Activated CD4-positive, alpha-beta T cell treated with anti-CD3 and anti-CD28 coated beads, Interleukin-2, amount 10 ng/mL, durations not matched to agents 7 days and 5 days (primary cell): Measurements from ENCODE around the gene TMEM183A. TPM values are rescaled to one million over a fixed set of nuclear protein-coding genes. Genes with fewer than 3 reads are reported as not detected.

ENCODE experiments used
- CTCF ChIA-PET: fragments of 350-600 bp; sonication (Branson Sonifier 250); formaldehyde crosslinking; loops from one replicate; lab custom pipeline; 2021; ENCODE audit warnings: antibody characterized with exemption; lab: Charles Lee
- POLR2A ChIA-PET: fragments of 350-600 bp; sonication (Branson Sonifier 250); formaldehyde crosslinking; loops from one replicate; lab custom pipeline; 2021; ENCODE audit warnings: antibody characterized with exemption; lab: Charles Lee
- DNase-seq: peaks from one replicate; pipeline ENCODE4 v3.0.0-alpha.2; 2020
- H3K27ac Mint-ChIP-seq: one replicate; pipeline ENCODE4 v1.8.0; 2021; ENCODE audit warnings: mild to moderate bottlenecking, moderate library complexity, mixed read lengths
- H3K27me3 Mint-ChIP-seq: one replicate; pipeline ENCODE4 v1.8.0; 2021; ENCODE audit warnings: mixed read lengths
- H3K36me3 Mint-ChIP-seq: one replicate; pipeline ENCODE4 v1.8.0; 2021; ENCODE audit warnings: low read depth, mixed read lengths
- H3K4me1 Mint-ChIP-seq: one replicate; pipeline ENCODE4 v1.8.0; 2021; ENCODE audit warnings: mixed read lengths
- H3K4me3 Mint-ChIP-seq: one replicate; pipeline ENCODE4 v1.8.0; 2021; ENCODE audit warnings: mild to moderate bottlenecking, moderate library complexity, mixed read lengths
- H3K9me3 Mint-ChIP-seq: one replicate; pipeline ENCODE4 v1.8.0; 2021; ENCODE audit warnings: mixed read lengths
- total RNA-seq, 2 experiments: library from RNA; stranded (reverse); gene quantifications; one replicate each; pipeline ENCODE4 v1.2.3, GENCODE V29; 2021

TMEM183A gene, protein sequence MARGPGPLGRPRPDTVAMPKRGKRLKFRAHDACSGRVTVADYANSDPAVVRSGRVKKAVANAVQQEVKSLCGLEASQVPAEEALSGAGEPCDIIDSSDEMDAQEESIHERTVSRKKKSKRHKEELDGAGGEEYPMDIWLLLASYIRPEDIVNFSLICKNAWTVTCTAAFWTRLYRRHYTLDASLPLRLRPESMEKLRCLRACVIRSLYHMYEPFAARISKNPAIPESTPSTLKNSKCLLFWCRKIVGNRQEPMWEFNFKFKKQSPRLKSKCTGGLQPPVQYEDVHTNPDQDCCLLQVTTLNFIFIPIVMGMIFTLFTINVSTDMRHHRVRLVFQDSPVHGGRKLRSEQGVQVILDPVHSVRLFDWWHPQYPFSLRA
- total RNA-seq, result 10 to 100 TPM; 68.3 to 72.2 TPM

DNA sequence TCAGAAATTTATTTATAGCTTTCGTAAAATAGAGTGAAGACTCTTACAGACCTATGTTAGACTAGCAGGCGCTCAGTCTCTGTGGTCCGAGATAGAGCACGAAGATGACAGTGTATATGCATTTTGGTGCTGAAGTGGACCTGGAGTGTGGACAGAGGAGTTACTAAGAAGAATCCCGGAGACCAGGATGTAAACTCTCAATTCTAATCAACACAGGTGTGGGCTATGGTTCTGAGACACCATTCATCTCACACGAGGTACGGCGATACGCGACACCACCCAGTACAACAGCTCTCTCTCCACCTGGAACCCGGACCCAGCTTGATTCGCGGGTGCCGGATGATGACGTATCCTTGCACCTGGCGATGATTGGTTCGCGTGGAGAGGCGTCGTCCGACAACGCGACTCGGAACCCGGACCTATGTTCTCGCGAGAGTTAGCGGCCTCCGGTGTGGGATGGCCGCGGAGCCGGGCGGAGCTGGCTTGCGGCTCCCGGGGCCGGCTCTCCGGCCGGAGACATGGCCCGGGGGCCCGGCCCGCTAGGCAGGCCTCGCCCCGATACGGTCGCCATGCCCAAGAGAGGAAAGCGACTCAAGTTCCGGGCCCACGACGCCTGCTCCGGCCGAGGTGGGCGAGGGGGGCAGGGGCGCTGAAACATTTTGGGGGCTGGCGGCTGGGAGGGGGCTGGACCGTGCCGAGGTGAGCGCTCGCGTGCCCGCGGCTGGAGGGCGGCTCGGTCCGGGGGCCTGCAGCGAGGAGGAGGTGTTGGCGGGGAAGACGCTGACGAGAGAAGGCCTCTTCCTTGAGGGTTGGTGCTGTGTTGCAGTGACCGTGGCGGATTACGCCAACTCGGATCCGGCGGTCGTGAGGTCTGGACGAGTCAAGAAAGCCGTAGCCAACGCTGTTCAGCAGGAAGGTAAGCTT, at the start of gene TMEM183A:
TSS of gene TMEM183A (plus strand) at position 427 of the 924 bp plus-strand sequence. CDS start at position 519, 92 bp downstream.
- ChIA-PET POLR2A (interaction anchor here (1.2 kb wide), 1 partner anchor 19 kb away, joined by 3 read pairs; the partner anchor contains the start of gene PPFIA4), CTCF (interaction anchor here (0.6 to 1.8 kb wide), 8 partner anchors 9 to 144 kb away, joined by 3 to 5 read pairs (median 4); partner anchors contain the start of gene PPFIA4)
- H3K9me3 Mint-ChIP-seq, result no peaks in the 10 kb centered on the region
- peak; percentile 98 for DNase-seq
- peak within 1 kb of the TSS; percentile 94 for H3K4me3 Mint-ChIP-seq
- peak within 1 kb of the TSS; percentile 96 for H3K27ac Mint-ChIP-seq
- peaks cover 14% of the 10 kb centered on the region for H3K36me3 Mint-ChIP-seq
- peaks cover 31% of the 10 kb centered on the region for H3K4me1 Mint-ChIP-seq
- no peaks in the 10 kb centered on the region for H3K27me3 Mint-ChIP-seq

DNA sequence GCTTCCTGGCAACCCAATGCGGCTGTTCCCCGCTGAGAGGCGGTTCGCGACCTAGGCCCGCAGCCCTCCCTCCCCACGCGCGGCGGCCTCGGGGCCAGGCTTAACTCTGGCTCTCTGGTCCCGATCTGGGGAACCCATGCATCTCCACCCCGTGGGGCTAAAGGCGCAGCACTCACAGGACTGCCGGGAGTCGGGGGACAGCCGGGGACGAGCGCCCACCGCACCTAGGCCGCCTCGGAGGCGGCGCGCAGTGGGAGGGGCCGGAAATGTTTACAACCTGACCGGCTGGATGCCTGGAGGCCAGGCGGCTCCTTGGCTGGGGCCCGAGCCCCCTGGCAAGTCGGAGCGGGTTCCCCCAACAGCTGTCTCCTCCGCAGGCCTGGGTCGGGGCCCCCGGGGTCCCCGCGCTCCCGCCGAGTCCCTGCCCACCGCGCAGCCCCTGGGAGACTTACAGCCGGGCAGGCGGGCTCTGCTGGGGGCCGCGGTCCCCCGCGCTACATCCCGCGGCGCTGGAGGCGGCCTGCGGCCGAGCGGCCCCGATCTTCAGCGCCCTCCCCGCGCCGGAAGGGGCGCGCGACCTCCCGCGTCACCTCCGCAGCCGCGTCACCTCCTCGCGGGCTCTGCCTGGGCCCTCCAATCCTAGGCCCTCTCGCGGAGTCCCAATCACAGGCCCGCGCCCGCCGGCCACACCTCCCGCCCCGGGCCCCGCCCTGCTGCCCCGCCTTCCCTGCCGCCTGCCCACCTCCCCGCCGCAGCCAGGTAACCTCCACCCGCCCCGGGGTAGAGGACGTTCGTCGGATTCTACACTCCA, 49.2 kb upstream of the TMEM183A start, which contains the start of gene ADIPOR1:
TSS of gene ADIPOR1 (minus strand) at position 580 of the 811 bp plus-strand sequence. CDS start 7,242 bp downstream, outside the sequence.
- ChIA-PET POLR2A (no interaction called here), CTCF (no interaction called here)
- peak; percentile 94 for DNase-seq
- Mint-ChIP-seq H3K27me3 (no peaks in the 10 kb centered on the region), H3K4me1 (peaks cover 51% of the 10 kb centered on the region), H3K4me3 (peak within 1 kb of the TSS; percentile 80), H3K27ac (peak within 1 kb of the TSS; percentile 85), H3K36me3 (peaks cover 6% of the 10 kb centered on the region), H3K9me3 (no peaks in the 10 kb centered on the region)

DNA sequence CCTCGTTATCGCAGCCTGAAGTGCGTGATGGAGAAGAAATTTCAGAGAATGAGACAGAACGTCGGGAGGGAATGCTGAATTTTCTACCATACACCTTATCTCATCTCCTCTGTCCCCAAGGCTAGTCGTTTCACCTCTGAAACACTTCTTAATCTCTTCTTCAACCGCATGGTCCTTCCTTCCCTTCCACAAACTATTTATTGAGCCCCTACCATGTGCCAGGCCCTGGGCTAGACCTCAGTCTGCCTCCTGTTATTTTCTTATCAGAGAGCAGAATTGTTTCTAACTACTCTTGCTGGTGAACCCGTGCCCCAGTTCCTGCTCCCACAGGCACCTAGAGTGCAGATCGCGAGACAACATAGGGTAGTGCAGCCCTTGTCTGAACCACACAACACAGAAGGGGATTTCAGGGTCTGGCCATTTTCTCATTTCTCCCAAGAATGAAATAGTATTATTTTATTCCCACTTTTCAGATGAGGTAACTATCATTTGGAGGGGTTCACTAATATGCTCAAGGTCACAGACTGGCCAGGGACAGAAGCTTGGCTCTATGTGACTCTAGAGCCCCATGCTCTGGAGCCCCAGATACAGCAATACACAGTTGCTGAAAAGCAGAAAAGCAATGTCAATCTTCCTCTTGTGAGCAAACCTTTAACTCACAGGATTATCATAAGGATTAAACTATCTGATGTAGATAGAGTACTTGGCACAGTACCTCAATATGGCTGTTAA, 48.5 kb upstream of the TMEM183A start:
- peak; percentile 18 for DNase-seq
- Mint-ChIP-seq H3K4me1 (peaks cover 44% of the 10 kb centered on the region), H3K27me3 (no peaks in the 10 kb centered on the region), H3K36me3 (peaks cover 7% of the 10 kb centered on the region), H3K27ac (peak overlapping the region; percentile 85), H3K4me3 (peak overlapping the region; percentile 80), H3K9me3 (no peaks in the 10 kb centered on the region)
- ChIA-PET CTCF (interaction anchor here (1.4 to 1.7 kb wide), 2 partner anchors 8 to 33 kb away, joined by 4 to 6 read pairs; no protein-coding TSS in a partner anchor), POLR2A (no interaction called here)

DNA sequence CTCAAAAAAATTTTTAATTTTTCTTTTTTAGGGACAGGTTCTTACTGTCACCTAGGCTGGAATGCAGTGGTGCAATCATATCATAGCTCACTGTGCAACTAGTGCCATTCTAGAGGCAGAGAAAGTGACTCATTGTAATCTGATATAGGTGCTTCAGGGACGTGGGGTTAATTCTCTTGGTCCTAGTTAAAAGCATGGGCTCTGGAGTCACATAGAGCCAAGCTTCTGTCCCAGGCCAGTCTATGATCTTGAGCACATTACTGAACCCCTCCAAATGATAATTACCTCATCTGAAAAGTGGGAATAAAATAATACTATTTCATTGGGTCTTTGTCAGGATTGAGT, 47.9 kb upstream of the TMEM183A start:
- ChIA-PET POLR2A (no interaction called here), CTCF (interaction anchor here (0.8 to 1.7 kb wide), 4 partner anchors 9 to 273 kb away, joined by 3 to 6 read pairs (median 4); no protein-coding TSS in a partner anchor)
- Mint-ChIP-seq H3K36me3 (peaks cover 6% of the 10 kb centered on the region), H3K9me3 (no peaks in the 10 kb centered on the region), H3K27me3 (no peaks in the 10 kb centered on the region), H3K27ac (no peak overlapping the region), H3K4me1 (peaks cover 40% of the 10 kb centered on the region), H3K4me3 (no peak overlapping the region)
- DNase-seq, result no peak

DNA sequence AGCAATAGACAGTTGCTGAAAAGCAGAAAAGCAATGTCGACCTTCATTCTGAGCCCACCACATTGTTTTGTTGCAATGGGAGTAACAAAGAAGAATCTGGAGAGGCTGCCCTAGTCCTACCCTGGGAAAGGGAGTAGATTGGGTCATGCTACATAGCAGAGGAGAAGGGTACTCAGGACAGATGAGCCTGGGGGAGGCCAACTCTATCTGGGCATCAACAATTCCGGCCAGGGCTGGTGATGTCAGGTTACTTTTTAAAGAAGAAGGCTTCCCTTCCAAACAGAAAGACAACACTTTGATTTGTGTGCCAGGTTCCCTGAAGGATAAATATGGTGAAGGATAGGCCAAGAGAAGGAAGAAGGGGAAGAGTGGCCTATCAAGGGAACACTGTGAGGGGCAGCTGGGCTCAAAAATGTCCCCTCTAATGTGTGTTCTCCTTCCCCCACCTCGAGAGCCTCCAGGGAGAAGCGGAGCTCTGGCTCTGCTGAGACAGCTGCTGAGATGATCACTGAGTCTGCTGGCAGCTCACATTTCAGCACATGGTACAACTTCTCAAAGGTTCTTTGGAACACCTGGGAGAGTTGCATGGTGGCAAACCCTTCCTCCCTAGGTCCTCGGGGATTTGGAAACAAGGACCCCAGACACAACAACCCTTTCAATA, 45.8 kb upstream of the TMEM183A start:
- H3K27ac Mint-ChIP-seq, result no peak overlapping the region
- H3K27me3 Mint-ChIP-seq, result no peaks in the 10 kb centered on the region
- peaks cover 7% of the 10 kb centered on the region for H3K36me3 Mint-ChIP-seq
- ChIA-PET CTCF (no interaction called here), POLR2A (no interaction called here)
- no peak for DNase-seq
- no peaks in the 10 kb centered on the region for H3K9me3 Mint-ChIP-seq
- no peak overlapping the region for H3K4me3 Mint-ChIP-seq
- peaks cover 34% of the 10 kb centered on the region for H3K4me1 Mint-ChIP-seq

DNA sequence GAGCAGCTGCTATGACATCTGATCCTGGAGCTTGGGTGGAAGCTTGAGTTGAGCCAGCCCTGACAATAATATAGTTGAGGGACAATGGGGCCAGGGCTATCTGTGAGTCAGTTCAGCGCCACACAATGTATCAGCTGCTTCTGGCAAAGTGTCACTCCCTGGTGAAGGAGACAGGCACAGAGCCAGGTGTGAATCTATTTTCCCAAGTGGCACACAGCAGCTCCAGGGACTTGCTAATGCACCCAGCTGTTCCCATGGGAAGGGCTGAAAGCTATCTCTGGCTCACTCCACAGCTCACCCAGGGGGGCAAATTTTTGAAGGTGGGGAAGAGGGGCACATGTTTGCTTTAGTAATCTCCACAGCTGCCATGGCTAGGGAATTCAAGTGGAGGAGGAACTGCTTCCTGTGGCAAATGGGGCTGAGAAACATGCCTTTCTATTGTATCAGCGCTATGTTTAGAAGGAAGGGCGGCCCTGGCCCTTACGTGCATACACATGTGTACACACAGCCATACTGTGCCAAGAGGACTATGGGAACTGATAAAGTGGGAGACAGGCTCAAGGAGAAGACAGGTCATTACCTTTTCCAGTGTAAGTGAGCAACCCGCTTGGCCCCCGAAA, 42.3 kb upstream of the TMEM183A start:
- ChIA-PET CTCF (interaction anchor here (1.0 kb wide), 2 partner anchors 10 to 13 kb away, joined by 3 read pairs; no protein-coding TSS in a partner anchor), POLR2A (no interaction called here)
- no peak for DNase-seq
- Mint-ChIP-seq H3K4me3 (no peak overlapping the region), H3K27me3 (no peaks in the 10 kb centered on the region), H3K4me1 (peaks cover 36% of the 10 kb centered on the region), H3K9me3 (no peaks in the 10 kb centered on the region), H3K27ac (peak overlapping the region; percentile 33), H3K36me3 (peaks cover 6% of the 10 kb centered on the region)

DNA sequence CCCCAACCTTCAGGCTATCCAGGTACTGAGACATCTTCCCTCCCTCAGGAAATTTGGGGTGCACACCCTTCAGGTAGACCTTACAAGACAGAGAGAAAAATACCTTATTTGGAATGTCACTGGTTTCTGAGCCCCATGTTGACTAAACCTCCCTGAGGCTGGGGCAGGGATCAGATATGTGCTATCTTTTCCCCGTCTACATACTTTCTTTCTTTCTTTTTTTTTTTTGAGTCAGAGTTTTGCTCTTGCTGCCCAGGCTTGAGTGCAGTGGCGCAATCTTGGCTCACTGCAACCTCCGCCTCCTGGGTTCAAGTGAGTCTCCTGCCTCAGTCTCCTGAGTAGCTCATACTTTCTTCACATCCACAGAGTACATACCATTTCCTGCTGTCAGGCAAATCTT, 41.8 kb upstream of the TMEM183A start:
- ChIA-PET POLR2A (no interaction called here), CTCF (interaction anchor here (1.0 kb wide), 2 partner anchors 11 to 13 kb away, joined by 3 read pairs; no protein-coding TSS in a partner anchor)
- H3K4me1 Mint-ChIP-seq, result peaks cover 36% of the 10 kb centered on the region
- DNase-seq, result no peak
- no peak overlapping the region for H3K27ac Mint-ChIP-seq
- H3K9me3 Mint-ChIP-seq, result no peaks in the 10 kb centered on the region
- H3K27me3 Mint-ChIP-seq, result no peaks in the 10 kb centered on the region
- peak overlapping the region; percentile 75 for H3K4me3 Mint-ChIP-seq
- peaks cover 6% of the 10 kb centered on the region for H3K36me3 Mint-ChIP-seq

DNA sequence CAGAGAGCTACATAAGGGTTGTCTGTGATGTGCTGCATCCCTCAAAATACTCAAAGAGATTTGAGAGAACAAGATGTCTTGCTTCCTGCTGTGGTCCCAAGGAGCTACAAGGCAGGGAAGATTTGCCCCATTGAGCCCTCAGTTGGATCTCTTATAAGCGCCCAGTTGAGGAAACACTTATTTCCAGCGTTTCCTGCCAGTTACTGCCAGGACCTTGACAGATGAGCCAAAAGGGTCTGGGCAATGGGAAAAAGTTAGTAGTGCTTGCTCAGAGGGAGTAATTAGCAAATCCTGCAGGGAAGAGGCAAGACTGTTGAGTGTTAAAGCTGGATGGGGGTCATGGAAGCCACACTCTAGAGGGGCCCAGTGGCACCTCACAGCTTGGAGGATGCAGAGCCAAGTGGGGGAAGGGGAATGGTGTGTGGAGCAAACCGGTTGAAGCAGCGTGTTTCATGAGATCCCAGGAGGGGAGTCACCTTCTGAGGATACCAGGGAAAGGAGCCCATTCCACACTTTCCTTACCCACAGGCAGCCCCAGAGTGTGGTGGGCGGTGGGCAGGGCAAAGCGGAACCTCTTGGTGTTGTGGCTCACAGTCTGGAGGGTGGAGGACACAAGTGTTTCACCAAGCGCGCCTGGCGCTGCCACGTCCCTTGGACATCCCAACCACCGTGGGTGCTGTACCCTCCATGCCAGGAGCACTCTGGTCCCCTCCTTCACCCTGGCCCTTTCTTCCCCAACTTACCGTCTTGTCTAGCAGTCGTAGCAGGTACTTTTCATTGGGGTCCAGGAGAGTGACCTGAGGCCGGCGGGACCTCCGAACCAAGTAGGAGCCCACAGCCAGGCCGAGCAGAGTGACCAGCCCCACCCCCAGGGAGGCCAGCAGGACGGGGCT, 40.9 kb upstream of the TMEM183A start:
- ChIA-PET CTCF (interaction anchor here (0.9 kb wide), 1 partner anchor 16 kb away, joined by 4 read pairs; no protein-coding TSS in a partner anchor), POLR2A (no interaction called here)
- DNase-seq, result no peak
- Mint-ChIP-seq H3K27me3 (no peaks in the 10 kb centered on the region), H3K36me3 (peaks cover 6% of the 10 kb centered on the region), H3K4me1 (peaks cover 36% of the 10 kb centered on the region), H3K27ac (peak overlapping the region; percentile 81), H3K4me3 (peak overlapping the region; percentile 75), H3K9me3 (no peaks in the 10 kb centered on the region)

DNA sequence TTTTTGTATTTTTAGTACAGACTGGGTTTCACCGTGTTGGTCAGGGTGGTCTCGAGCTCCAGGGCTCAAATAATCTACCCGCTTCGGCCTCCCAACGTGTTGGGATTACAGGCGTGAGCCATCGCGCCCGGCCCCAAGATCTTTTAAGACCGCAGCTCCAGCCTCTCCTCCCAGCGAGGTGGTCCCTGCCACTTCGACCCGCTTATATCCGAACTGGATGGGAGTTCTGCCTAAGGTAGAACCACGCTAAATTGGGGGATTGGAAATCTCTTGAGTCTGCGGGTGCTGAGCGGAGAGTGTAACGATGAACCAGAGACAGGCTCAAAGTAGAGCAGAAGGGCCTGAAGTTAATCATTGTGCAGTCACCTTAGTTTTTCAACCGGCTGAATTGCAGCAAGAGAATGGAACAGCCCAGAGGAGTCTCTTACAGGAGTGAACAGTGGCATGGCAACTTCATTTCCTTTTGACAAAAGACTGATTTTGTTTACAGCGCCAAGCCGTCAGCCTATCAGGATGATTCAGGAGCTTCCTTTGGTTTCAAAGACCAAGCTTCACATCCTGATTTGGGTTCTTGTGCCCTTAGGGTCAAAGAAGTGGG, 39.4 kb upstream of the TMEM183A start:
- no peaks in the 10 kb centered on the region for H3K9me3 Mint-ChIP-seq
- peaks cover 36% of the 10 kb centered on the region for H3K4me1 Mint-ChIP-seq
- ChIA-PET POLR2A (interaction anchor here (0.6 to 0.7 kb wide), 2 partner anchors 24 to 807 kb away, joined by 3 to 4 read pairs; partner anchors contain the start of gene PTPN7), CTCF (interaction anchor here (0.5 to 2.0 kb wide), 10 partner anchors 11 to 84 kb away, joined by 3 to 8 read pairs (median 4); partner anchors contain the start of gene TMEM183A)
- DNase-seq, result peak; percentile 48
- peak overlapping the region; percentile 96 for H3K27ac Mint-ChIP-seq
- peak overlapping the region; percentile 88 for H3K4me3 Mint-ChIP-seq
- H3K27me3 Mint-ChIP-seq, result no peaks in the 10 kb centered on the region
- peaks cover 6% of the 10 kb centered on the region for H3K36me3 Mint-ChIP-seq
